Stimulated activated CD8-positive, alpha-beta memory T cell treated with anti-CD3 and anti-CD28 coated beads, Interleukin-7, amount 100 ng/mL, for 48 hours (primary cell): ENCODE results near the gene DUSP16.
"Not testable (repeated sequence)": the region's sequence is repeated elsewhere in the genome, so short reads cannot be mapped to it uniquely, and the experiment has no call there.

Experiments used
- DNase-seq, 2 donors: peaks; one replicate each; pipeline ENCODE4 v3.0.0-alpha.2; 2020; ENCODE audit warnings: low read depth in 1 of 2; ENCODE audit errors: extremely low read depth in 1 of 2

DUSP16 gene

DNA sequence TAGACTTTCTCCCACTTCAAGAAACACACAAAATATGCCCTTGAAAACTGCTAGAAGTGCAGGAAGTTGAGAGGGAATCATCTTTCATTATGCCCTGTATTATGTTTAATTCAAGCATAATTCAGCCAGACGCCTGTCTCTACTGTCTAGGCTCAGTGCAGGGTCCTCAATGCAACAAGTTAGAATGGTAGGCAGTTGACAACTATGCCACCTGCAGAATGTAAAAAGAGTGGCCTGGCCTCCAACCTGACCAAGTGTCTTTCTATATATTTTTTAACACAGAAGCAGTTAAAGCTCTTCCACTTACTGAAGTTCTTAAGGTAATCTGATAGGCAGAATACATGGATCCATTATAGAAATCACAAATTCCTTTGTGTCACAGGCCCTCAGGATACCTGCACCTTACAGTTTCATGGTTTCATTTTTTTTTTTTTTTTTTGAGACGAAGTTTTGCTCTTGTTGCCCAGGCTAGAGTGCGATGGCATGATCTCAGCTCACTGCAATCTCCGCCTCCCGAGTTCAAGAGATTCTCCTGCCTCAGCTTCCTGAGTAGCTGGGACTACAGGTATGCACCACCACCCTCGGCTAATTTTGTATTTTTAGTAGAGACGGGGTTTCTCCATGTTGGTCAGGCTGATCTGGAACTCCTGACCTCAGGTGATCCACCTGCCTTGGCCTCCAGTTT lies 60.4 kb downstream of the DUSP16 start:
- DNase-seq, result not testable (repeated sequence)

DNA sequence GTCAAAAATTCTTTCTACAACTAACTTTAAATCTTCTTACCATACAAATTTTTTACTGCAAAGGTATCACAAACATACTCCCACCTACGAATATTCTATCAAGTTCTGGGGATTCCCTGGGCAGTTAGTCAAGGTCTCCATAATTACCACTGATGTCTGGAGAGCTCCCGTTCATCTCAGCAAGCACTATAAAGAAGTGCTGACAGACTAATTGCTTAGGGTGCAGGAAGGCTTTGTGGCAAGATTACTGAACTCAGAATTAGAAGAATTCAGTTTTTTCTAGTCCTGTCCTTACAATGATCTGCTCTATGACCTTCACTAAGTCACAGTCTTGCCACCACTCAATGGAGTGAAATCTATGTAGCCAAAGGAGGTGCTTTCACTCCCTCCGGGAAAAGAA lies 61.5 kb downstream of the DUSP16 start:
- DNase-seq, result no peak

DNA sequence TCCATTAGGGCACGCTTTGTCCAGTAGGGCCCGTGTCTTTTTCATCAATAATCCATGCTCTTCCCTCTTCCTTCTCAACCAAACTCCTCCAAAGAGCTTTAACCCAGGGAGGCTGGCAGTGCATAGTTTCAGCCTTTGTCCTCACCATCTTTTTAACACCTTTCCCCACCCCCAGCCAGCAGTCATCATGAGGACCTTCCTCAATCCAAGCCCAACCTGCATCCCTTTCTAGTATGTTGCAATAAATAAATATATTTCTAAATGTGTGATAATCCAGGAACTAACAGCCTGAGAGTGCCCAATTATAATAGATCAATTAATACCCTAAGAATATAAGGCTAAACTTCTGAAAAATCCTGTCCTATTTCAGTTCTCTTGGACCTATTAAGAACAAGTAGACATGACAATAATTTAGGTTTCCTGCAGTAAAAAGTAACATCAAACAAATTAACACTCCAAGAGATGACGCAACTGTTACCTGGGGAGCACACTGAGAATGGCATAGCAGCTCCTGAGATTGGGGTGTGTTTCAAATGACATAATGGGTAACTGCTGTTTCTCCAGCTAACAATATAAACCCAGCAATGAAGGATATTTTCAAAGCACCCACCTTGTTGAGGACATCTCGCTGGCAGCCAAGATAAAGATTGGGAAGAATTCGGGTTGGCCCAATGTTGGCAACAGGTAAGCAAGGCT lies 62.6 kb downstream of the DUSP16 start:
- no peak for DNase-seq

DNA sequence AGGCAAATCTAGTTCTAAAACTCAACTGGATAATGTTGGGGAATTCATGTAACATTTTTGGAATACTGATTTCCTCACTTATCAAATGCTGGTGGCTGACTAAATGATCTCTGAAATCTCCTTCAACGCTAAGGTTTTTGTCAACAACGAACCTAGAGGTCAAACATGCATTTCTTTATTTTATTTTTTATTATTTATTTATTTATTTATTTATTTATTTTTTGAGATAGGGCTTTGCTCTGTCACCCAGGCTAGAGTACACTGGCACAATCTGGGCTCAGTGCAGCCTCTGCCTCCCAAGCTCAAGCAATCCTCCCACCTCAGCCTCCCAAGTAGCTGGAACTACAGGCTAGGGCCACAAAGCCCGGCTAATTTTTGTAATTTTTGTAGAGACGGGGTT lies 64.5 kb downstream of the DUSP16 start:
- DNase-seq, result no peak

DNA sequence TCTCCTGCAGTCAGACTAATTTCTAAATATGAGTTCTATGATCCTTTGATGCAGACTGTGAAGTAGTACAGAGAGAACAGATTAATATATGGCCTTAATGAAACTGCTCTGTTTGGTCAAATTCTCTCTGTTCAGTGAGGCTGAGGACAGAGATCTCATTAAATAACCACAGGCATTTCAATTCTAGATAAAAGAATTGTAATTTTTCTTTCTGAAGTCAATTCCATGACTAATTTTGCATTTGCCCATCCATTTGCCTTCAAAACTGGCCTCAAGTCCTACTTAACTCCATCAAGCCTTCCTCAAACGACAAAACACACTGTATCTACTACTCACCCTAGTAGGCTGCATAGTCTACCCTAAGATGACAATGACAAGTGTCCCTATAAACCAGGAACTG lies 67.1 kb downstream of the DUSP16 start:
- no peak for DNase-seq

DNA sequence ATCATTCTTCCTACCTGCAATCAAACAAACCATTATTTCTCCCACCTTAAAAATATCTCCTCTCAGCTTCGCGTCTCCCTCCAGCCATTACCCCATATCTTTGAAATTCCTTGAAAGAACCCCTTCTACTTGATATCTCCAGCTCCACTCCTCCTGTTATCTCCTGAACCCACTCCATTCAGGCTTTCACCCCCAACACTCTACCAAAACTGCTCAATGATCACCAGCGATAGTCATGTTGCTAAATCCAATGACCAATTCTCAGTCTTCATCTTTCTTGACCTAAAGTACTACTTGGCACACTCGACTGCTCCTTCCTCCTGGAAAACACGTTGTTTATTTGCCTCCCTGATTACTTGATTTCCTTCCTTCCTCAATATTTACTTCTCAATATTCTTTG lies 70.1 kb downstream of the DUSP16 start:
- no peak for DNase-seq

DNA sequence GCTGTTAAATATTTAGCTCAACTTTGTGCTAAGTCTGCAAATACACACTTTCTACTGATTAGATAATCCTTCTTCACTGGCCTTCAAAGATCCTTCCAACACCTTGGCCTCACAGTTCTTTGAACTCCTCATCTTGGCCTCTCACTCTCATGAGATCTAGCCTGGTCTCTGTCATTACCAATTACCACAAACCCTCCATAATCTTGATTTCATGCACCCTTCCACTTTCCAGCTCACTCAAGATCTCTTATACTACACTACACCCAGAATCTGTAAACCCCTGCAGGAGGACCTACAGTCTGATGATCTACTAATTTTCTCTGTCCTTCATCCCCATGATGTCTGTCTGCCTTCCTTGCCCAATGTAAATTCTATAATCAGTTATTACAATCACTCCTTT lies 71.1 kb downstream of the DUSP16 start:
- no peak for DNase-seq

DNA sequence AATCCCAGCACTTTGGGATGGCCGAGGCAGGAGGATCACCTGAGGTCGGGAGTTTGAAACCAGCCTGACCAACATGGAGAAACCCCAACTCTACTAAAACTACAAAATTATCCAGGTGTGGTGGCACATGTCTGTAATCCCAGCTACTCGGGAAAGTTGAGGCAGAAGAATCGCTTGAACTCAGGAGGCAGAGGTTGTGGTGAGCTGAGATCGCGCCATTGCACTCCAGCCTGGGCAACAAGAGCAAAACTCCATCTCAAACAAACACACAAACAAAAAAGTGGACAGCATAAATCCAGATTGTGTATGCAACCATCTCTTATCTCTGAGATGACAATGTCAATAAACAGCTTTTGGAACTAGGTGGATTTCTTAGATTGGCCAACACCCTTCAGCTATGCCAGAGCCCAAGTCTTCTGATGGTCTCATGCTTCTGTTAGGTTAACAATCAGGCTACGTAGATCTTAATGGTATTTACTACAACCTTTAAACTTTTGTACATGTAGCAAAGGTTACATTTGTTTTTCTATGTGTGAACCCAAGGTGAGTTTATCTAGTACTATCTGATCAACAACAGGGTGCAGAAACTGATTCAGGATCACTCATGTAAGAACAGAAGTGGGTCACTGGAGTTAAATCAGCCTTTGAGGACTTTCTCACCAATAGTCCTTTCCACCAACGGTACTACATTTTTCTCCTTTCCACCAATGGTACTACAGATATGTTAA lies 73.7 kb downstream of the DUSP16 start:
- DNase-seq, result no peak

DNA sequence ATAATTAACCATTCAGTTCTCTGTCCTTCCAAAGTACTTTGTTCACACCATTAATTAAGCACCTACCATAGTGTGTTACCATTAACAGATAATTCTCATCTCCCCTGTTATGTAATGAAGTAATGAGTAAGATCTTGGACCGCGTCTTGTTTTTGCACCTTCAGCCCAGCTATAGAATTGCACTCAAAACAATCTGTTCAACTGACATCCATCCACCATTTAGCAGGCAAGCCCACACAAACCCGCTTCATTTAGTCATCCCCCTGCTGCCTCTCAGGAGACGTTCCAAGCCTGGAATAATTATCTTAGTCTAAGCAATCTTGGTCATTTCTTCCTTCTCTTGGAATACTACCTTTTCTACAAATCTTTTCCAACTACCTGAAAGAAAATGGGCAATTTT lies 74.4 kb downstream of the DUSP16 start:
- no peak for DNase-seq

DNA sequence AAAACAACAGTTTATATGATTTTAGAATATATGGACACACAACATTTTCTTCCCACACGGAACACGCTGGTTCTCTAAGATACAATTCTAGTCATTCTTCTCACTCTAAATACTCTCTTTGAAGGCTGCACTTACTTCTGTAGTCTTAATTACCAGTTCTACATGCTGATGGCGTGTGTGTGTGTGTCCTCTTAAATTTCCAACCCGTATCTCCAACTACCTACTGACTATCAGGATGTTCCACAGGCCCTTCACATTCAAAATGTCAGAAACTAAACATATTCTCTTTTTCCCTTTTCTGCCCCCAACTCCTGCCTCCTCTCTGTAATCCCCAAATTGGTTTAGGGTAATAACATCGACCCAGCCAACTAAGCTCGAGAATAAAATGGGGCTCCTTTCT lies 75.2 kb downstream of the DUSP16 start:
- no peak for DNase-seq

DNA sequence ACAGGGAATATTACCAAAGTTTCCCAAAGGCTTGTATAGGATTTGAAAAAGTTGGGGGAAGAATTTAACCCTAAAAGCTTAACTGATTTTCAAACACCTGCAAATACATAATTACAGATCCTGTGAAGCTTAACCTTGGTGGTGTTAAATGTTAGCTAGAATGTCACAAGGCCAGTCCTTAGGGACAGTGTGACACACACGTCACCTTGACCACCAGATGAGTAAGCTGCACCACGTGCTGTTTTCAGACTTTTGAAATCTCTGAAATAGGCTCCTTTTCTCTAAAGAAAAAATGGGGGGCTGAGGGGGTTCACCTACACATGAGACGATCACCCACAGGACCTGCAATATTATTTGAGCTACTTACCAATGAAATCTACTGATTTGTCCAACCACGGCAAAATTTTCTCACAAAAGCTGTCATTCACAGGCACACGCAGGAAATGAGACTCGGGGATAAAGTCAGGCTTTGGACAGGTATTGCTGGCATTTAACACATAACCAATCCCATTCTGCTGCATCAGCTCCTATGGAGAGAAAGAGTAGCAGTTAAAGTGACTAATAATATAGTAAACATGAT lies 75.9 kb downstream of the DUSP16 start:
- no peak for DNase-seq

DNA sequence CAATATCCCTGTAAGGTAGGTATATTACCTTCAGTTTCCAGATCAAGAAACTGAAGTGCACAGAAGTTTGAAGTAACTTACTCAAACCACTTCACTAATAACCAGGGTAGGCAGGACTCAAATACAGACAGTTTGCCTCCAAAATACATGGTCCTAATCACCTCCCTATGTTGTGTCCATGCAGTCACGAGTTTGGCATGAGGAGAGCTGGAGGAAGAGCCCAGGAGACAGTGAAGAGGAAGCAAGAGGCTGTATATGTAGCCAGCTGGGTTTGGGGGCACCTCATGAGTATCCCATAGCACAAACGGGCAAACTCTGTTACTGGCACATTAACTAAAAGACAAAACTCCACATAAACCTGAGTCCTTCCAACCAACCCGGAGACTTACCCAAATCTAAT lies 79.2 kb downstream of the DUSP16 start:
- DNase-seq, result no peak

DNA sequence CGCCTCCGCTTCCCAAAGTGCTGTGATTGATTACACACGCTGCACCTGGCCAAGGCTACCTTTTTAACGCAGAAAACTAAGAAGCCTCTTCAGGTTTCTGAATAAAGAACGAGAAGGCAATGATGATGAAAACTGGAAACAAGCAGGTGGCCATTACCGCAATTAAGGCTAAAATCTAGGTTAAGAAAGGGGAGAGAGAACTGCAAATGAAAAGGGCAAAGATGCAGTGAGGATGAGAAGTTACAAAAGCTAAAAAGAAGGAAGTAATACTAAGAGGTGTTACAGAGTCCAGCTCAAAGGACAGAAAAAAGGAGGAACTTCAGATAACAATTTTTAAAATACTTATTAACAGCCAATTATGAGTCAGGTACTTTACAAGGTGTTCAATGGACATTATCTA lies 79.7 kb downstream of the DUSP16 start:
- DNase-seq, result no peak

DNA sequence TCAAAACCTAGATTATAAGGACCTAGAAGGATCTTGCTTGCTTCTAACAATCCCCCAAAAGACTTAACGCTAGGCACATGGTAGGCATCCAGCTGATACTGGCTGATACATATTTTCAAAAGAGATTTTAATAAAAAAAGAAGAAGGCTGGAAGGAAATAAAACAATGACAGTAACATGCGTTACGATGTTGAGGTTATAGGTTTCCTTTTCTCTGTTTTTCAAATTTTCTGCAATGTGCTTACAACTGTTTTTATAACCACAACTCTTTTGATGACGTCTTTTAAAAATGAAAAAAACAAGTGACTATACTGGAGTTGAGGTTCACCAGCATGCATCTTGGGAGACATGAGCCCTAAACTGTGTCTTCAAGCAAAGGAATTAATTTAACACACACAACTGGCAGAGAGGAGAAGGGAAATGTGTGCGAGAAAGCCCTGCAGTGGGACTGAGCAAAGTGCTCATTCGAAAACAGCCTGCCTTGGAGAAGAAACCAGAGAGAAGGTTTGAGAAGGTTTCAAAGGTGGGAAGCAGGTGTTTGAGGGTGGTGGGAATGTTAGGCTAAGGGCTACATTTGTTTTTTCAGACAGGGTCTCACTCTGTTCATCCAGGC lies 80.4 kb downstream of the DUSP16 start:
- DNase-seq, result no peak

DNA sequence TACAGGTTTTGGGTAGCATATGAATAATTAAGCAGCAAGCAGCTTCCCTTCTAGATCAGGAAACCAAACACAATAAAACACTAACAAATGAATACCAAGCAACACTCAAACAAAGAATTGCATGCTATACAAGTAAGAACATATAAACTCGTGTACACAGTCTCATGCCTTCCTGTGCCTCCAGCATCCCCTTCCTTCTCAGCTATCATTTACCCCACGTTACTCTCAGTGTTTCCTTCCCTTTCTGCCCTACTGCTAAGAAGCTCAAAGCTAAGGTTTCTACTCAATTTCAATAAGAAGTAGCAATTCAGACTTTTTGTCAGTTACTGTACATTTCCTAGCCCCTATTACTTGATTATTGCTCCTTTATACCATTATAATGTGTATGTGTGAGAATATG lies 81.0 kb downstream of the DUSP16 start:
- no peak for DNase-seq

DNA sequence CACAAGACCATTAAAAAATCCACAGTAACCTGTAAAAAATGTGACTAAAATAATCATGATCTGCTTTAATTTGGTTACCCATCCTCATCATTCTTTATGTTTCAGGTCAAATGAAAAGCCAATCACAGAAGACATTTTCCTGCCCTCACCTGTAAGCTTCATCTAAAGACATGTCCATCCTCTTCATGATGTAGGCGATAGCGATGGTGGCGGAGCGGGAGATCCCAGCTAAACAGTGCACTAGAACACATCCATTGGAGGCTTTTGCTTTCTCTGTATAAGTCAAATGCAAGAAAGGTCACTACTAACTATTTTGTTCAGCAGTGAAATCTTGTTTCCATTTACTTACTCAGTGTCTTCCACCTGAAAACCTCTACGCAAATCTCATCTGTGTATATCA lies 82.6 kb downstream of the DUSP16 start:
- no peak for DNase-seq

DNA sequence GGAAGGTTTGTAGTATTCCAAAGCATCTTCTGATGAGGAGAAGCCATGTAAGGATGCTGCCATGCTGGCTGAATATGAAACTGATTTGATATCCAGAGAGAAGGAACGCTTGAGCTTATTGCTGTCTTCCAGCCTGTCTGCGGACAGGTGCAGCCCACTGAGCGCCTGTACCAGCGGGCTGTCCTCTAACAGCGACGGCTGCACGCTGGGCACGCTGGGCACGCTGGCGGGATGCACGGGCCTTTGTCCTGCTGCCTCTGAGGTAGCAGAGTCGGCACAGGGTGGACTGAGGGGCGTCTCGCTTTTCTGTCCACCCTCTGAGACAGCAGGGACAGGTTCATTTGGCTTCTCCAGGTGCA lies 85.2 kb downstream of the DUSP16 start:
- no peak for DNase-seq

DNA sequence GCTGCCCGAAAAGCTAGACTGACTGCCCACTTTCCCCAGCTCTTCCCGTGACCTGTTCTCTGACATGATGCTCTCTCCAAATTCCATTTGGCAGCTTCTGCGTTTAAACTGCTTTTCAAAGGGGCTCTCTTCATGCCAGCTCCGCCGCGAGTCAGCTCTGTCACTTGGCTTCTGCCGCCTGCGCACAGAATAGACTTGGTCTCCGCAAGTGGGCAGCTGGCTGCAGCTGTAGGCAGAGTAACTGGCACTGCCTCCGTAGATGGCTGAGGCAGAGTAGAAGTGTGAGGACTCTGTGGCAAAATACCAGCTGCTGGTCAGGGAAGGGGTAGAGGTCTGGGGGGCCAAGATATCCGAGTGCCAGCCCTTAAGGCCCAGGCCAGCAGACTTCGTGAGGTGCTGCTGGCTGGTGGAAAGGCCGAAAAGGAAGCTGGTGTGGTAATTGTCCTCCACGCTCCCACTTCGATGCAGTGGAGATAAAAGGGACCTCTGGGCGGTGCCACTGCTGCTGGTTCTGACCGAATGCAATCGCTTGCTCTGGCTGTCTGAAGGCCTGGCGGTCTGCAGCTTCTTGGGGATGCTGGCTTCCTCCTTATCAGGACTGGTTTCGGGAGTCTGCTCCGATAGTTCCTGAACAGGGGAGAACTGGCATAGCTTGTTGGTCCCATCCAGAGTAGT lies 85.7 kb downstream of the DUSP16 start:
- DNase-seq, result no peak

DNA sequence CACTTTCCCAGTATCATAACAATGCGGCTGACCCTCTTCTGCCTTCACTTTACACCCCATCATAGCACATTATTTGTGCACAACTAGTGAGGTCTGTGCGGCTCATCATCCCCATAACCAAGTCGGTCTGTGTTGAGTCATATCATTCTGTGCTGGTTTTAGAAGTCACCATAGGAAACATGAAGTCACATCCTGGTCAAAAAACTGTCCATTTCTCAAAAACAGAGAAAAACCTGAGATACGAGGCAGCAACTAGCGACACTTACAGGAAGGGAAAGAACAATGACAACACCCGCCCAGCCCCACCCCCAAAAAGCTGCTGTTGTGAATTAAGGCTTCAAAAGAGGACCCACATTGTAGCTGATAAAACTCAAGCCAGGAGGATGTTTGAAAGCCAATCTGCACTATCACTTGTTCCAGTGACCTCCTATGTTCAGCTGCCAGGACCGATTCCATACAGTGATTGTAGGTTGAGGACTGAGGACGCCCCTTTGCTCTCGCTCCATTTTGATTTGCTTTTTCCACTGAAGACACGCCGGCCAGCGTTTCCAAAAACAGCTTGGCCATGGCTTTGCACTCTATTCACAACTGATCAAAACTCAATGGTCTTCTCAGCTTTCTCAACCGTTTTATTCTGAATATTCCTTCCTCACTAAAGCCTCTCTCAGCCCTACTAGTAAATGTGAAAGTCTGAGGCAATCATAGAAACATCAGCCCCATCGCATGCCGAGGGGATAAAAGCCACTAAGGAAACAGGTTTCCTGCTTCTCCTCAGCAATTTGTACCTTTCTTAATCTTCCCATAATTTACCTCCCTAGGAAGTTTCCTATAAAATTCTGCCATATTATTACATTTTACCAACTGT lies 87.5 kb downstream of the DUSP16 start:
- DNase-seq, result no peak

DNA sequence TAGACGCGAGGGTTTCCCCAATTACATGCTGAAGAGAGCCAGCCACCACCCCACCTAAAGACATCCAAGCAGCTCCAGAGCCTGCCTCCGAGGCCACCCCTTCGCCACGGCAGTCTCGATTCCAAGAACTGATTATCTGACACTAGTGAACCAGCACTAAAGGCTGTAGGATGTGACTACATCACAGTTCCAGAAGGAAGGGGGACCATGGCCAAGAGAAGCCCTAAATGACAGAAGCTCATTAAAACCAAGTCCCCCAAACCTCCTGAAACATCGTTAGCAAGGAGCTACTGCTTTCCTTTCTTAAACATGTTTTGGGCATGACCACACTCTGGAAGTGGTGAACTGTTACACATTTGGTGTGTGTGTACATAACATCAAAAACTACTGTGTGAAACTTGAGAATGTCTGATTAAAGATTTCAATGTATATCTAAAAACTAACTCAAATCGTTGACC lies 88.2 kb downstream of the DUSP16 start:
- DNase-seq, result no peak
